Gastrocnemius medialis (tissue), 4 donors: ENCODE measurements around the gene RBM17.

Experiments
- POLR2A ChIP-seq, 2 donors: fragments of 450-650 bp; IDR thresholded peaks; one replicate each; pipeline ENCODE4 v1.6.1; 2017; ENCODE audit warnings: antibody characterized with exemption in 2 of 2, mild to moderate bottlenecking in 2 of 2, moderate library complexity in 2 of 2
- TF ChIP-seq, protein P1 (sequence below), 5 experiments: fragments of 450-650 bp in 3 of 5; fragments of 200-600 bp in 2 of 5; sonication (generic) in 2 of 5; IDR thresholded peaks in 4 of 5; conservative IDR thresholded peaks in 1 of 5; 1 replicate in 4 of 5; 2 replicates in 1 of 5; pipeline ENCODE4 v1.5.1; 2016 to 2019; ENCODE audit warnings: antibody characterized with exemption in 5 of 5, mild to moderate bottlenecking in 3 of 5, moderate library complexity in 3 of 5

DNA sequence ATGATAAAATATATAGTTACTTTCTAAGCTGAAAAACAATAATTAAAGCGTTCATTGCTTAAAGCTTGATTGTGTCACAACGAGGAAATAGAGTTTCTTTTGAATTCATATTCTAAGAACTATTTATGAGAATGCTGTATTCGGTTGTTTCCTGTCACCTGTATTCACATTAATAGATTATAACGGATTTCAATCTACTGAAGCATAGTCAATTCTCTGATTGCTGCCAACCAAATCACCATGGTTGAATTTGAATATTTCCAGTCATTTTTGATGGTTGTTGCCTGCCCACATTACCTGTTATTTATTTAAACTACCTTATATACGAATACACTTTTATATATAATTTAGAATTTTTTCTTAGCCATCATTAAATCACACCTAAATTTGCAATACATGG, 48.6 kb upstream of the RBM17 start:
- TF ChIP-seq, protein P1, sequence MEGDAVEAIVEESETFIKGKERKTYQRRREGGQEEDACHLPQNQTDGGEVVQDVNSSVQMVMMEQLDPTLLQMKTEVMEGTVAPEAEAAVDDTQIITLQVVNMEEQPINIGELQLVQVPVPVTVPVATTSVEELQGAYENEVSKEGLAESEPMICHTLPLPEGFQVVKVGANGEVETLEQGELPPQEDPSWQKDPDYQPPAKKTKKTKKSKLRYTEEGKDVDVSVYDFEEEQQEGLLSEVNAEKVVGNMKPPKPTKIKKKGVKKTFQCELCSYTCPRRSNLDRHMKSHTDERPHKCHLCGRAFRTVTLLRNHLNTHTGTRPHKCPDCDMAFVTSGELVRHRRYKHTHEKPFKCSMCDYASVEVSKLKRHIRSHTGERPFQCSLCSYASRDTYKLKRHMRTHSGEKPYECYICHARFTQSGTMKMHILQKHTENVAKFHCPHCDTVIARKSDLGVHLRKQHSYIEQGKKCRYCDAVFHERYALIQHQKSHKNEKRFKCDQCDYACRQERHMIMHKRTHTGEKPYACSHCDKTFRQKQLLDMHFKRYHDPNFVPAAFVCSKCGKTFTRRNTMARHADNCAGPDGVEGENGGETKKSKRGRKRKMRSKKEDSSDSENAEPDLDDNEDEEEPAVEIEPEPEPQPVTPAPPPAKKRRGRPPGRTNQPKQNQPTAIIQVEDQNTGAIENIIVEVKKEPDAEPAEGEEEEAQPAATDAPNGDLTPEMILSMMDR (IDR thresholded peaks at IDR 0.05 in 4 of 5, conservative IDR thresholded peaks at IDR 0.05 in 1 of 5), result no peak
- TF ChIP-seq POLR2A (IDR thresholded peaks at IDR 0.05), result no peak
